DND-41 (cell line): Measurements from ENCODE around the gene PLCD1.

Source experiments
- ATAC-seq: fragments of 200-7000 bp; cut with Tn5 transposase; 3 replicates; pipeline ENCODE4 v1.9.1; 2021; ENCODE audit warnings: low read depth; ENCODE audit not compliant: insufficient read depth
- DNase-seq: peaks from one replicate; pipeline ENCODE4 v3.0.0-alpha.2; 2020
- H2AFZ ChIP-seq: 2 replicates; pipeline ENCODE4 v1.6.0; 2012; ENCODE audit warnings: low read depth, low read length
- H3K27ac ChIP-seq: 2 replicates; pipeline ENCODE4 v1.5.1; 2012; ENCODE audit warnings: low read length, inconsistent platforms
- H3K27me3 ChIP-seq: fragments of 200-600 bp; sonication (generic); 2 replicates; pipeline ENCODE4 v1.6.0; 2012; ENCODE audit warnings: low read length, mild to moderate bottlenecking, inconsistent platforms; ENCODE audit not compliant: insufficient read depth, poor library complexity
- H3K36me3 ChIP-seq: 2 replicates; pipeline ENCODE4 v1.5.1; 2012; ENCODE audit warnings: low read length, inconsistent platforms; ENCODE audit not compliant: insufficient read depth
- H3K4me1 ChIP-seq: 2 replicates; pipeline ENCODE4 v1.5.1; 2012; ENCODE audit warnings: mild to moderate bottlenecking, low read length; ENCODE audit not compliant: insufficient read depth
- H3K4me2 ChIP-seq: 2 replicates; pipeline ENCODE4 v1.6.0; 2012; ENCODE audit warnings: mild to moderate bottlenecking, moderate library complexity, low read length, inconsistent platforms; ENCODE audit not compliant: insufficient read depth
- H3K4me3 ChIP-seq, 2 experiments: fragments of 200-600 bp in 1 of 2; shearing (Covaris generic) in 1 of 2; 2 replicates each; pipeline ENCODE4 v1.5.1; 2012 to 2016; ENCODE audit warnings: inconsistent platforms in 2 of 2, low read length in 2 of 2, mild to moderate bottlenecking in 2 of 2, low read depth in 1 of 2, moderate library complexity in 1 of 2
- H3K79me2 ChIP-seq: 2 replicates; pipeline ENCODE4 v1.6.0; 2012; ENCODE audit warnings: low read length, inconsistent platforms; ENCODE audit not compliant: insufficient read depth
- H3K9ac ChIP-seq: 2 replicates; pipeline ENCODE4 v1.6.0; 2012; ENCODE audit warnings: low read depth, mild to moderate bottlenecking, inconsistent platforms, low read length, moderate library complexity
- H3K9me3 ChIP-seq: 2 replicates; pipeline ENCODE4 v1.5.1; 2012; ENCODE audit warnings: low read length, moderate library complexity, mild to moderate bottlenecking, inconsistent platforms; ENCODE audit not compliant: insufficient read depth, severe bottlenecking
- H4K20me1 ChIP-seq: 2 replicates; pipeline ENCODE4 v1.6.0; 2012; ENCODE audit warnings: low read length; ENCODE audit not compliant: insufficient read depth
- EZH2 ChIP-seq: IDR thresholded peaks from 3 replicates; pipeline ENCODE4 v1.6.1; 2012; ENCODE audit warnings: borderline replicate concordance, low read depth, mild to moderate bottlenecking, moderate library complexity, low read length, inconsistent platforms; ENCODE audit not compliant: severe bottlenecking
- TF ChIP-seq, protein P1 (sequence below): IDR thresholded peaks from 2 replicates; pipeline ENCODE4 v1.5.1; 2012; ENCODE audit warnings: borderline replicate concordance, low read length, moderate library complexity, mild to moderate bottlenecking; ENCODE audit not compliant: poor library complexity, severe bottlenecking; ENCODE audit errors: extremely low read depth

Gene PLCD1

DNA sequence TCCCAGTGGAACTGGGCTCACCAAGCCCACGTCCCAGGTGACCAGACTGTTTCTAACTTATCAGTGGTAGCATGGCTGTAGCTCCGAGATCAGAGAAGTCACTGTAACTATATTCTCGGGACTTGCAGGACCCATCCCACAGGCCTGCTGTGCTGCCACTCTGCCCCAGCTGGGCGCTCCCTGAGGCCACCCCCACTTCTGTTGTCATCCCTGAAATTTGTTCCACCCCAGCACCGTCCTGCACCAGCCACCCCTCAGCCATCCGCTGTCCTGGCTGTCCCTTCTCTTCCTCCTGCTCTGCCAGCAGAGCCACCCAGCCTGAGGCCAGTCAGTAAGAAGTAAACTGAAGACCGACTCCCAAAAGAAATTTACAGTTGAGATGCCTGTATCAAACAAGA lies 71.9 kb downstream of the PLCD1 start:
- TF ChIP-seq EZH2, result no peak
- TF ChIP-seq, protein P1, sequence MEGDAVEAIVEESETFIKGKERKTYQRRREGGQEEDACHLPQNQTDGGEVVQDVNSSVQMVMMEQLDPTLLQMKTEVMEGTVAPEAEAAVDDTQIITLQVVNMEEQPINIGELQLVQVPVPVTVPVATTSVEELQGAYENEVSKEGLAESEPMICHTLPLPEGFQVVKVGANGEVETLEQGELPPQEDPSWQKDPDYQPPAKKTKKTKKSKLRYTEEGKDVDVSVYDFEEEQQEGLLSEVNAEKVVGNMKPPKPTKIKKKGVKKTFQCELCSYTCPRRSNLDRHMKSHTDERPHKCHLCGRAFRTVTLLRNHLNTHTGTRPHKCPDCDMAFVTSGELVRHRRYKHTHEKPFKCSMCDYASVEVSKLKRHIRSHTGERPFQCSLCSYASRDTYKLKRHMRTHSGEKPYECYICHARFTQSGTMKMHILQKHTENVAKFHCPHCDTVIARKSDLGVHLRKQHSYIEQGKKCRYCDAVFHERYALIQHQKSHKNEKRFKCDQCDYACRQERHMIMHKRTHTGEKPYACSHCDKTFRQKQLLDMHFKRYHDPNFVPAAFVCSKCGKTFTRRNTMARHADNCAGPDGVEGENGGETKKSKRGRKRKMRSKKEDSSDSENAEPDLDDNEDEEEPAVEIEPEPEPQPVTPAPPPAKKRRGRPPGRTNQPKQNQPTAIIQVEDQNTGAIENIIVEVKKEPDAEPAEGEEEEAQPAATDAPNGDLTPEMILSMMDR, result no peak
- DNase-seq (no peak), ATAC-seq (no peak; the same call in 1 of the 3 replicates)
- peak overlapping the region; percentile 46 for H3K4me2 ChIP-seq
- peaks cover 22% of the 10 kb centered on the region; the same call in 1 of the 2 replicates for H3K36me3 ChIP-seq
- peak overlapping the region; percentile 40 for H3K9ac ChIP-seq
- no peak overlapping the region for H2AFZ ChIP-seq
- no peaks in the 10 kb centered on the region for H3K9me3 ChIP-seq
- H3K79me2 ChIP-seq, result no peaks in the 10 kb centered on the region
- no peaks in the 10 kb centered on the region for H3K27me3 ChIP-seq
- peaks cover 34% of the 10 kb centered on the region for H3K4me1 ChIP-seq
- peak overlapping the region; percentile 89 for H3K27ac ChIP-seq
- H4K20me1 ChIP-seq, result no peaks in the 10 kb centered on the region
- H3K4me3 ChIP-seq, result no peak overlapping the region
